DOHH2 (cell line): ENCODE measurements around the gene TSKS.

ENCODE experiments used
- CTCF ChIP-seq: fragments of 200-600 bp; sonication (generic); IDR thresholded peaks from one replicate; pipeline ENCODE4 v1.5.1; 2014; ENCODE audit warnings: antibody characterized with exemption, mild to moderate bottlenecking, low read depth, low read length; ENCODE audit not compliant: poor library complexity, severe bottlenecking
- EZH2phosphoT487 ChIP-seq: fragments of 200-600 bp; sonication (generic); IDR thresholded peaks from 2 replicates; pipeline ENCODE4 v1.6.1; 2017; ENCODE audit warnings: borderline replicate concordance, mild to moderate bottlenecking, antibody characterized with exemption, low read length, moderate library complexity, mixed read lengths

DNA sequence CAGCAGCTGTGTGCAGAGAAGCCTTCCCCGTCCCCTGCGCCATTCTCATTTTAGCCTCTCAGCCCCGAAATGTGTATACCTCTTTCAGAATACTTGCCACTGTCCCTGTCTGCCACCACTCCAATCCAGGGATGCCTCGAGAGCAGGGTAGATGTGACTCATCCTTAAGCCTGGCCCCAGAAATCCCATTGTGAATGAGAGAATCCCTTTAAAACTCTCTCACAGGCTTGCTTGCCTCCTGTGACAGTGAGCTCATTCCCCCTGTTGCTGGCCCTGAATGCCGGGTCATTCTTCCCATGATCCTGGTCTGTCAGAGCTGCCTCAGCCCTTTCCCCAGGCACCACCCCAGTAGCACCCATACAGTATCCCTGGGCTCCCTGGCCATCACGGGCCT lies 13.3 kb upstream of the TSKS start:
- no peak for TF ChIP-seq CTCF
- TF ChIP-seq EZH2phosphoT487: no peak
